H1 (cell line): ENCODE results near the gene TYR.
"Not testable (repeated sequence)": the region's sequence is repeated elsewhere in the genome, so short reads cannot be mapped to it uniquely, and the experiment has no call there.

Experiments
- ATF3 ChIP-seq: IDR thresholded peaks from 2 replicates; pipeline ENCODE4 v1.6.1; 2011; ENCODE audit warnings: low read depth, mild to moderate bottlenecking, low read length; ENCODE audit not compliant: insufficient read depth
- CTBP2 ChIP-seq: IDR thresholded peaks from 2 replicates; pipeline ENCODE4 v1.7.0; 2011; ENCODE audit warnings: borderline replicate concordance, mild to moderate bottlenecking, moderate library complexity, mixed read lengths, low read length; ENCODE audit not compliant: insufficient read depth, insufficient read length
- CTCF ChIP-seq, 3 experiments: IDR thresholded peaks; 1 replicate in 2 of 3; 2 replicates in 1 of 3; pipeline versions ENCODE4 v1.5.1 to v1.6.1; 2011; ENCODE audit warnings: low read length in 3 of 3, mild to moderate bottlenecking in 3 of 3, inconsistent platforms in 2 of 3, low read depth in 1 of 3, moderate library complexity in 1 of 3; ENCODE audit not compliant: insufficient read depth in 1 of 3; ENCODE audit errors: control extremely low read depth in 1 of 3
- EGR1 ChIP-seq: IDR thresholded peaks from 2 replicates; pipeline ENCODE4 v1.6.1; 2011; ENCODE audit warnings: low read depth, low read length, borderline replicate concordance
- MAX ChIP-seq: IDR thresholded peaks from 2 replicates; pipeline ENCODE4 v1.6.1; 2012; ENCODE audit warnings: inconsistent platforms
- POLR2A ChIP-seq, 2 experiments: IDR thresholded peaks; 1 replicate in 1 of 2; 2 replicates in 1 of 2; pipeline ENCODE4 v1.6.1; 2011; ENCODE audit warnings: low read depth in 2 of 2, low read length in 2 of 2, mild to moderate bottlenecking in 2 of 2; ENCODE audit errors: control extremely low read depth in 1 of 2
- POLR2AphosphoS5 ChIP-seq: IDR thresholded peaks from 2 replicates; pipeline ENCODE4 v1.6.1; 2011; ENCODE audit warnings: low read depth, low read length
- TBP ChIP-seq: IDR thresholded peaks from 2 replicates; pipeline ENCODE4 v1.6.1; 2011; ENCODE audit warnings: low read depth, low read length, improper control_type of control experiment

GRCh38 chr11:89342880-89343572, 165.4 kb downstream of the TYR start:
- TF ChIP-seq MAX; CTCF (IDR thresholded peaks at IDR 0.05; ENCODE audit: control extremely low read depth in 1 of 3, insufficient read depth in 1 of 3, low read depth in 1 of 3, low read length in 3 of 3); POLR2AphosphoS5; ATF3; TBP; CTBP2; POLR2A (IDR thresholded peaks at IDR 0.05; ENCODE audit: control extremely low read depth in 1 of 2, low read depth in 2 of 2, low read length in 2 of 2); EGR1: not testable (repeated sequence)
